Raji (cell line): ENCODE results near the gene KCTD20.

Experiments used
- POLR2A ChIP-seq: IDR thresholded peaks from 2 replicates; pipeline ENCODE4 v1.6.1; 2011; ENCODE audit warnings: low read depth, low read length, control low read depth; ENCODE audit not compliant: insufficient read depth

The KCTD20 gene

GRCh38 chr6:36436466-36436865 is 6.3 kb upstream of the KCTD20 start:
- no peak for TF ChIP-seq POLR2A

GRCh38 chr6:36441307-36441894 is 1.4 kb upstream of the KCTD20 start:
- peak; percentile 86 for TF ChIP-seq POLR2A

- TF ChIP-seq POLR2A, result no peak
Observed at GRCh38 chr6:36442103-36442670, 613 bp upstream of the KCTD20 start.

GRCh38 chr6:36443471-36444428 is 950 bp downstream of the KCTD20 start:
- TF ChIP-seq POLR2A, result no peak

- TF ChIP-seq POLR2A, result no peak
Observed at GRCh38 chr6:36444470-36444869, 1.7 kb downstream of the KCTD20 start.

GRCh38 chr6:36445621-36446020 is 2.8 kb downstream of the KCTD20 start:
- no peak for TF ChIP-seq POLR2A

- TF ChIP-seq POLR2A, result no peak
Observed at GRCh38 chr6:36455486-36456027, 12.8 kb downstream of the KCTD20 start.

GRCh38 chr6:36459501-36459900 is 16.7 kb downstream of the KCTD20 start:
- no peak for TF ChIP-seq POLR2A

- TF ChIP-seq POLR2A, result no peak
Observed at GRCh38 chr6:36460916-36461315, 18.1 kb downstream of the KCTD20 start.

- no peak for TF ChIP-seq POLR2A
Observed at GRCh38 chr6:36461646-36462045, 18.8 kb downstream of the KCTD20 start.

- TF ChIP-seq POLR2A, result no peak
Observed at GRCh38 chr6:36463676-36464075, 20.9 kb downstream of the KCTD20 start.

- TF ChIP-seq POLR2A, result no peak
Observed at GRCh38 chr6:36464233-36464632, 21.4 kb downstream of the KCTD20 start.

GRCh38 chr6:36467625-36468024 is 24.8 kb downstream of the KCTD20 start:
- no peak for TF ChIP-seq POLR2A

GRCh38 chr6:36469148-36469661 is 26.4 kb downstream of the KCTD20 start:
- TF ChIP-seq POLR2A, result no peak

GRCh38 chr6:36469946-36470345 is 27.1 kb downstream of the KCTD20 start:
- TF ChIP-seq POLR2A, result no peak
